ENCODE data around the gene TAOK1.

TAOK1 gene

DNA sequence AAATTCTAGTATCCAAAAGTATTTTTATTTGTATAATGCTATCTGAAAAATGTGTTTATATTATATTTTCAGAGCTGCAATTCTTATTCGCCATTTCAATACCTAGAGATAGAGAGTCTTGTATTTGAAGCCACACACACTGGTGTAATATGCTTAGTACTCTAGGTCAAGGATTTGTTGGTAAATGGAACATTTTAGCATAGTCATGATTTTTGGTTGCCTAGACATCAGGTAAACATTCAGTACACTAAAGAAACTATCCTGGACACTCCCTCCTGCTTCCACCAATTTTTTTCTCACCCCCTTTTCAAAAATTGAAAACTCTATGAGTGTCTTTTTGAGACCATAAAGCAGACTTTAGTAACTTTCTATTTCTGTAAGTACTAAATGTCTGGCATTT, 155.9 kb downstream of the TAOK1 start:
- Histone ChIP-seq H3K4me1 (ENCODE audit: control insufficient read depth, insufficient read depth, low read length) (peaks cover 13% of the 10 kb centered on the region), H3K4me3 (ENCODE audit: low read depth, low read length) (no peak overlapping the region), H3K36me3 (ENCODE audit: control insufficient read depth in 2 of 2, insufficient read depth in 1 of 2, low read length in 2 of 2) (peaks cover 28 to 32% of the 10 kb centered on the region in 2 experiments), H3K27ac (ENCODE audit: extremely low read depth, low read depth, low read length) (no peak overlapping the region), H3K9me3 (ENCODE audit: control insufficient read depth, insufficient read depth, low read depth, low read length) (no peaks in the 10 kb centered on the region)
- TF ChIP-seq ZNF223 (tag by site-specific recombination; IDR thresholded peaks at IDR 0.05) (no peak), ZNF600 (tag by site-specific recombination; IDR thresholded peaks at IDR 0.05) (no peak), ZNF341 (tag by site-specific recombination; IDR thresholded peaks at IDR 0.05; ENCODE audit: low read depth) (no peak), ZNF202 (tag by site-specific recombination; IDR thresholded peaks at IDR 0.05; ENCODE audit: borderline replicate concordance) (no peak), KLF16 (tag by site-specific recombination; IDR thresholded peaks at IDR 0.05) (no peak), ZNF366 (tag by site-specific recombination; conservative IDR thresholded peaks at IDR 0.05) (no peak), HOXD13 (CRISPR knock-in tag; IDR thresholded peaks at IDR 0.05; ENCODE audit: borderline replicate concordance) (no peak), HOXA7 (CRISPR knock-in tag; IDR thresholded peaks at IDR 0.05; ENCODE audit: borderline replicate concordance) (no peak), ELK4 (IDR thresholded peaks at IDR 0.05; ENCODE audit: borderline replicate concordance, low read depth, low read length) (no peak), ZFP37 (tag by site-specific recombination; IDR thresholded peaks at IDR 0.05) (no peak), ZFP41 (tag by site-specific recombination; IDR thresholded peaks at IDR 0.05; ENCODE audit: borderline replicate concordance) (no peak), ZNF621 (tag by site-specific recombination; IDR thresholded peaks at IDR 0.05) (no peak), PRDM6 (tag by site-specific recombination; IDR thresholded peaks at IDR 0.05) (no peak), WT1 (tag by site-specific recombination; IDR thresholded peaks at IDR 0.05) (no peak), GLI2 (tag by site-specific recombination; IDR thresholded peaks at IDR 0.05; ENCODE audit: borderline replicate concordance, low read depth) (no peak)
- TF ChIP-seq, protein P1, sequence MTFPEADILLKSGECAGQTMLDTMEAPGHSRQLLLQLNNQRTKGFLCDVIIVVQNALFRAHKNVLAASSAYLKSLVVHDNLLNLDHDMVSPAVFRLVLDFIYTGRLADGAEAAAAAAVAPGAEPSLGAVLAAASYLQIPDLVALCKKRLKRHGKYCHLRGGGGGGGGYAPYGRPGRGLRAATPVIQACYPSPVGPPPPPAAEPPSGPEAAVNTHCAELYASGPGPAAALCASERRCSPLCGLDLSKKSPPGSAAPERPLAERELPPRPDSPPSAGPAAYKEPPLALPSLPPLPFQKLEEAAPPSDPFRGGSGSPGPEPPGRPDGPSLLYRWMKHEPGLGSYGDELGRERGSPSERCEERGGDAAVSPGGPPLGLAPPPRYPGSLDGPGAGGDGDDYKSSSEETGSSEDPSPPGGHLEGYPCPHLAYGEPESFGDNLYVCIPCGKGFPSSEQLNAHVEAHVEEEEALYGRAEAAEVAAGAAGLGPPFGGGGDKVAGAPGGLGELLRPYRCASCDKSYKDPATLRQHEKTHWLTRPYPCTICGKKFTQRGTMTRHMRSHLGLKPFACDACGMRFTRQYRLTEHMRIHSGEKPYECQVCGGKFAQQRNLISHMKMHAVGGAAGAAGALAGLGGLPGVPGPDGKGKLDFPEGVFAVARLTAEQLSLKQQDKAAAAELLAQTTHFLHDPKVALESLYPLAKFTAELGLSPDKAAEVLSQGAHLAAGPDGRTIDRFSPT (tag by site-specific recombination; IDR thresholded peaks at IDR 0.05) = no peak
- ChIA-PET POLR2A (no interaction called here), CTCF (interaction anchor here (0.6 to 4.7 kb wide), 4 partner anchors 9 to 176 kb away, joined by 3 to 25 read pairs (median 10); no protein-coding TSS in a partner anchor)

GRCh38 chr17:29546830-29547229, 156.7 kb downstream of the TAOK1 start:
- H3K4me1 ChIP-seq (ENCODE audit: control insufficient read depth, insufficient read depth, low read length) = peaks cover 13% of the 10 kb centered on the region
- H3K4me3 ChIP-seq (ENCODE audit: low read depth, low read length) = no peak overlapping the region
- H3K9me3 ChIP-seq (ENCODE audit: control insufficient read depth, insufficient read depth, low read depth, low read length) = no peaks in the 10 kb centered on the region
- ChIA-PET POLR2A (interaction anchor here (1.3 kb wide), 1 partner anchor 22 kb away, joined by 3 read pairs; no protein-coding TSS in a partner anchor), CTCF (interaction anchor here (2.2 kb wide), 1 partner anchor 177 kb away, joined by 9 read pairs; no protein-coding TSS in a partner anchor)
- peaks cover 25 to 27% of the 10 kb centered on the region in 2 experiments for H3K36me3 ChIP-seq (ENCODE audit: control insufficient read depth in 2 of 2, insufficient read depth in 1 of 2, low read length in 2 of 2)
- H3K27ac ChIP-seq (ENCODE audit: extremely low read depth, low read depth, low read length) = no peak overlapping the region
- no peak for TF ChIP-seq ZNF266 (tag by site-specific recombination; IDR thresholded peaks at IDR 0.05; ENCODE audit: low read depth)
- TF ChIP-seq ZNF518A (tag by site-specific recombination; conservative IDR thresholded peaks at IDR 0.05; ENCODE audit: low read depth) = no peak
- no peak for TF ChIP-seq ZNF274 (IDR thresholded peaks at IDR 0.05; ENCODE audit: low read length)
- TF ChIP-seq ZNF274 (tag by site-specific recombination; IDR thresholded peaks at IDR 0.05; ENCODE audit: borderline replicate concordance) = no peak
- TF ChIP-seq GFI1B (tag by site-specific recombination; IDR thresholded peaks at IDR 0.05) = no peak
- no peak for TF ChIP-seq ZFP69B (tag by site-specific recombination; IDR thresholded peaks at IDR 0.05)
- no peak for TF ChIP-seq SETDB1 (IDR thresholded peaks at IDR 0.05; ENCODE audit: insufficient read length, low read length)
- TF ChIP-seq ZBTB21 (tag by site-specific recombination; IDR thresholded peaks at IDR 0.05) = no peak
- no peak for TF ChIP-seq ZNF449 (tag by site-specific recombination; IDR thresholded peaks at IDR 0.05)

All from HEK293 (cell line).